ENCODE results near the gene ARID1B. TPM values are rescaled to one million over a fixed set of nuclear protein-coding genes. Genes with fewer than 3 reads are reported as not detected.
A peak's percentile ranks its signal among the peaks of the same experiment; 100 is the strongest.

Gene ARID1B
- polyA plus RNA-seq, 1 experiment: 17.0 TPM

- peak overlapping the region; percentile 20 for H3K4me3 ChIP-seq (ENCODE audit: low read depth, low read length)
- no peaks in the 10 kb centered on the region for H3K36me3 ChIP-seq (ENCODE audit: control insufficient read depth, insufficient read depth, low read length)
- TF ChIP-seq CTCF (IDR thresholded peaks at IDR 0.05; ENCODE audit: insufficient read depth, low read depth, low read length): no peak
- no peaks in the 10 kb centered on the region for H3K27me3 ChIP-seq (ENCODE audit: control insufficient read depth, insufficient read depth, low read length)
- DNase-seq (ENCODE audit: low read depth): no peak
- ChIA-PET POLR2A (no interaction called here), CTCF (interaction anchor here (0.6 kb wide), 1 partner anchor 18 kb away, joined by 3 read pairs; no protein-coding TSS in a partner anchor)
Measured at GRCh38 chr6:156963712-156964700, 186.8 kb downstream of the ARID1B start.

- ChIA-PET CTCF (no interaction called here), POLR2A (no interaction called here)
- no peak for TF ChIP-seq CTCF (IDR thresholded peaks at IDR 0.05; ENCODE audit: insufficient read depth, low read depth, low read length)
- Histone ChIP-seq H3K36me3 (ENCODE audit: control insufficient read depth, insufficient read depth, low read length) (no peaks in the 10 kb centered on the region), H3K27me3 (ENCODE audit: control insufficient read depth, insufficient read depth, low read length) (no peaks in the 10 kb centered on the region), H3K4me3 (ENCODE audit: low read depth, low read length) (no peak overlapping the region)
- no peak for DNase-seq (ENCODE audit: low read depth)
Measured at GRCh38 chr6:156967852-156968251, 190.7 kb downstream of the ARID1B start.

- CTCF ChIA-PET: interaction anchor here (1.6 kb wide), 1 partner anchor 27 kb away, joined by 3 read pairs; no protein-coding TSS in a partner anchor
- POLR2A ChIA-PET: interaction anchor here (0.7 kb wide), 1 partner anchor 1135 kb away, joined by 17 read pairs; no protein-coding TSS in a partner anchor
- Histone ChIP-seq H3K4me3 (ENCODE audit: low read depth, low read length) (no peak overlapping the region), H3K36me3 (ENCODE audit: control insufficient read depth, insufficient read depth, low read length) (no peaks in the 10 kb centered on the region), H3K27me3 (ENCODE audit: control insufficient read depth, insufficient read depth, low read length) (no peaks in the 10 kb centered on the region)
- no peak for DNase-seq (ENCODE audit: low read depth)
- TF ChIP-seq CTCF (IDR thresholded peaks at IDR 0.05; ENCODE audit: insufficient read depth, low read depth, low read length): no peak
Measured at GRCh38 chr6:156969233-156969632, 192.1 kb downstream of the ARID1B start.

GRCh38 chr6:156970595-156971112 is 193.5 kb downstream of the ARID1B start:
- CTCF ChIA-PET: no interaction called here
- no peaks in the 10 kb centered on the region for H3K36me3 ChIP-seq (ENCODE audit: control insufficient read depth, insufficient read depth, low read length)
- H3K27me3 ChIP-seq (ENCODE audit: control insufficient read depth, insufficient read depth, low read length): no peaks in the 10 kb centered on the region
- TF ChIP-seq CTCF (IDR thresholded peaks at IDR 0.05; ENCODE audit: insufficient read depth, low read depth, low read length): no peak
- DNase-seq (ENCODE audit: low read depth): no peak
- POLR2A ChIA-PET: no interaction called here
- no peak overlapping the region for H3K4me3 ChIP-seq (ENCODE audit: low read depth, low read length)

GRCh38 chr6:156971153-156971885 is 194.1 kb downstream of the ARID1B start:
- ChIA-PET CTCF (no interaction called here), POLR2A (no interaction called here)
- no peak for DNase-seq (ENCODE audit: low read depth)

More at GRCh38 chr6:156971153-156971885, 194.1 kb downstream of the ARID1B start:
- Histone ChIP-seq H3K36me3 (ENCODE audit: control insufficient read depth, insufficient read depth, low read length) (no peaks in the 10 kb centered on the region), H3K27me3 (ENCODE audit: control insufficient read depth, insufficient read depth, low read length) (no peaks in the 10 kb centered on the region), H3K4me3 (ENCODE audit: low read depth, low read length) (no peak overlapping the region)
- TF ChIP-seq CTCF (IDR thresholded peaks at IDR 0.05; ENCODE audit: insufficient read depth, low read depth, low read length): no peak

Data from BJ (cell line).